Measurements from ENCODE around the gene KRT81.
"Not testable (repeated sequence)": the region's sequence is repeated elsewhere in the genome, so short reads cannot be mapped to it uniquely, and the experiment has no call there.

The KRT81 gene

DNA sequence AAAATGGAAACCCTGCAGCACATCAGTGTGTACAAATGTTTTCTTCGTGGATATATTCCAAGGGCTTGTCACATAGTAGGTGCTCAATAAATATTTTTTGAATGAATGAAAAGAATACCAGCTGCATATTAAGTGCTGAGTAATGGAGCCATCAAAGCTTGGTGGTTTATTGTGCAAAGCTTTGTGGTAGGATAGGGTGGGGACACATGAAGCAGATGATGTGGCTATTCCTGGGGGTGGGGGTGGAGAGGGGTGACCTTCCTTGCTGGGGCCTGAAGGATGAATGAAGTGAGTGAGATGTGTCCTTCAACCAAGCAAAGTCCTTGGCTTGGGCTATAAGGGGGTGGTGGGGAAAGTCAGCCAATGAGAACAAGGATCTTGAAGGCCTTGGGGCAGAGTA, 4.3 kb upstream of the KRT81 start:
- no peak for DNase-seq

DNA sequence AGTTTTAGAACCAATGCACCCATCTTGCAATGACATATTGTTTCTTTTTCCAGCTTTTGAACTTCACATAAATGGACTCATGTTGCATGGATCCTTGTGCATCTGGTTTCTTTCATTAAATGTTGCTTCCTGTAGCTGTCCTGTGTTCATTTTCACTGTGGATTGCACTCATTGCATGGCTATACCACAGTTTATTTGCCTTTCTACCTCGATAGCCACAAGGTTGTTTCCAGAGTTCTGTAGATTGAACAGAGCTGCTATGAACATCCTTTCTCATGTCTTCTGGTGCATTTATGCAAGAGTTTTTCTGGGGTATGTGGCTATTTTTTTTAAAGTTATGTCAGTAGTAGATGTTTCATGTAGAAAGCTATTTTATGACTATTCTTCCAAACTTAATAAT, 3.5 kb upstream of the KRT81 start:
- no peak for DNase-seq

GRCh38 chr12:52293926-52294325, 2.6 kb upstream of the KRT81 start:
- DNase-seq = no peak

GRCh38 chr12:52290483-52291134, 725 bp downstream of the KRT81 start:
- not testable (repeated sequence) for DNase-seq

- DNase-seq = not testable (repeated sequence)
Measured at GRCh38 chr12:52287816-52288805, 3.2 kb downstream of the KRT81 start.

GRCh38 chr12:52286857-52287785, 4.2 kb downstream of the KRT81 start:
- not testable (repeated sequence) for DNase-seq

DNA sequence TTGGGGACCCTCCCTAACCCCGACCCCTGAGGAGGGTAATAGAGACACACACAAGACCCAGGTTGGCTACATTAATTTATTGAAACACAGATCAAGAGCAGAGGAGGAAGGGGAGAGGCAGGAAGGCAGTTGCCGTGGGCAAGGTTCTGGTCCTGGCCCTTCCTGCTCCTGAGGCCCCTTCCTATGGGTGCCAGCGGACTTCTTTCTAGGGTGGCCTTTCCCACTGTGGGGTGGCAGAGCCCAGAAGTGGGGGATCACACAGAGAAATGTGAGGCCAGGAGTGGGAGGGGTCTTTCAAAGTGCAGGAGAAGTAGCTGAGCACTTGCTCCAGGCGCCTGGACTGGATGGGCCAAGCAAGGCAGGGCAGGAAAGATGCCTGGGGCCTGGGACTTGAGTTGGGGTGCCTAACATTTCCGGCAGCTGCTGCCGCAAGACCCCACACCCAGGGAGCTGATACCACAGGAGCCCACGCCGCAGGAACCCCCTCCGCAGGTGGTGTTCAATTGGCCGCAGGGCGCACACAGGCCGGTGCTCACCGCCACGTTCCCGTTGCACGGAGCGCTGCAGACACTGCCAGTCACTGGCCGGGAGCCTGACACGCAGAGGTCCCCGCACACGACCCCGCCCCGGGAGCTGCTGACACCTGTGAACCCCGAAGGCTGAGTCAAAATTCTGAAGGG, 5.3 kb downstream of the KRT81 start:
- no peak for DNase-seq

DNA sequence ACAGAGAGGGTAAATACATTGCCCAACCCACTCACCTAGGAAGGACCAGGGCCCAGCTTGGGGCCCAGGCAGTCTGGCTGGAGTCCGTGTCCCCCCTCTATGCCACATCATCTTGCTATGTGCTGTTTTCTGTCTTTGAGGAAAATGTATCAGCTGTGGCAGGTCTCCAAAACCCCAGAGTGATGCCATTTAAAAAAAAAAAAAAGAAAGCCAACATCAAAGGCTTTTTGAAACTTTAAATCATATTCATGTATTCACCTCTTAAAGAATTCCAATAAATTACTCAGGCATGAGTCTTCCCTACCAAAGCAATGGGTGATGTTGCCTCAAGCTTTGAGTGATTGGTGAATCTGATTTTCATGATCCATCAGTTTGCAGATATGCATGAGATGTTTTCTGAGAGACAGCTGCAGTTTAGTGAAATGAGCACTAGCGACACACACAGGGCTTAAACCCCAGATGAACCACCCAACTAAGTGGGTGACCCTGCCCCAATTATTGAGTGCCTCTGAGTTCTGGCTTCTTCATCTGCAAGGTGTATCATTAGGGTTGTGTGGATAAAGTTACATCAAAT, 6.1 kb downstream of the KRT81 start:
- DNase-seq = no peak

DNA sequence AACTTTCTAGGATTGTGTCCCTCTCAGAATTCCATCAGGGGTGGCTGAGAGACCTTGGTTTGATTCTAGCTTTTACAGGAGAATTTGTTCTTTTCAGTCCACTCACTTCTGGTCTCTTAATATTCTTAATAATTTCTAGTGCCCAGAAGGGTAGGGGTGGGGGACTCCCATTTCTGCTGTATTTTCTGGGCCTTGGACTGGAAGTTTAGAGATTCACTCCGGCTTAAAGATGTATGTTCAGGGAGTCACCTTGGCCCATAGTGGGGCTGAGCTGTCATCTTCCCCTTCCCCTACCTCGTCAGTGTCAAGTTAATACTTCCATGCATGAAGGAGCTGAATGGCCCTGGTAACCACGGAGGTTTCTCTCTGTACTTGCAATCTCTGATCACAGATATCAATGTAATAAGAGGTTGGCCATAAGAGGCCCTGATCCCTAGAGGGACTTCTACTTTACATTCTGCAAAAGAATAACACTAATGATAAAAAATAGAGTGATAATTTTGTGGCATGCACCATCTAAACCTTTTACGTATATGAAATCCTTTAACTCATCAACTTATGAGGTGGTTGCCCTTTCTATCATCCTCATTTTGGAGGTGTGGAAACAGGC, 6.7 kb downstream of the KRT81 start:
- DNase-seq = no peak

- no peak for DNase-seq
Measured at GRCh38 chr12:52280796-52281560, 10.4 kb downstream of the KRT81 start.

GRCh38 chr12:52280319-52280795, 11.0 kb downstream of the KRT81 start:
- DNase-seq = no peak

GRCh38 chr12:52279422-52280318, 11.7 kb downstream of the KRT81 start:
- DNase-seq = no peak

GRCh38 chr12:52278575-52279421, 12.5 kb downstream of the KRT81 start:
- DNase-seq = peak; percentile 32 to 69 (median 46)

GRCh38 chr12:52277486-52278245, 13.7 kb downstream of the KRT81 start:
- DNase-seq = no peak

DNA sequence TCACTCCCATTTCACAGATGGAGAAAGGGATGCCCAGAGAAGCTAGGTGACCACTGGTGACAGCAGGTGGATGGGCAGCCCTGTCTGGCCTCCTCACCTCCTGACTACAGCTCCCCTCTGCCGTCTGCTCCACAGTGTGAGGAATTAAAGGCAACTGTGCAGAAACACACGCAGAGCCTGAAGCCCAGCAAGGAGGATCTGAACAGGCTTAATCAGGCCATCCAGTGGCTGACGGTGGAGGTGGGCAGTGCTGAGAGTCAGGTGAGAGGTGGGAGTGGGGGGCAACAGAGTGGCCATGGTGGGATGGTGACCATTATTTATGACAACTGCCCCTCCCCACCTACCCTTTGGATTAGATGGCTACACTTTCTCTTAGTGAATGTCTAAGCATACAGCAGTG, 15.6 kb downstream of the KRT81 start:
- DNase-seq = no peak

GRCh38 chr12:52274521-52275120, 16.7 kb downstream of the KRT81 start, which contains the start of gene KRT86:
KRT86 (plus strand) TSS chr12:52274645; CDS start chr12:52301917, 27,272 bp downstream.
- no peak for DNase-seq

DNA sequence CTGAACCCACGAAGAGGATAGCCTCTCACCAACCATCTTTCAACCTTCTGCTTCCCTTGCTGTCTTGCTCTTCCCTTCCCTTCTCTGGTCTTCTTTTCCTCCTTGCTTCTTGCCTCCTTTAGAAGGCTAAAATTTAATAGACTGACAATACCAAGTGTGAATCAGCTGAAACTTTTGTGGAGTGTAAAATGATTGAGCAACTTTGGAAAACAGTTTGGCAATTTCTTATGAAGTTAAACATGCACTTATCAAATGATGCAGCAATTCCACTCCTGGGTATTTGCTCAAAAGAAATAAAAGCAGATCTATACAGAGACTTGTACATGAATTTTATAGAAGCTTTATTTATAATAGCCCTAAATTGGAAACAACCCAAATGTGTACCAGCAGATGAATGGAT, 20.2 kb downstream of the KRT81 start:
- DNase-seq = no peak

Measured in T-helper 1 cell (primary cell).